GM19035 (cell line): ENCODE results near the gene PTGER1.

Source experiments
- ATAC-seq: cut with Tn5 transposase; IDR thresholded peaks from one replicate; pipeline ENCODE4 v1.9.1; 2021; ENCODE audit not compliant: unreplicated experiment

The PTGER1 gene

DNA sequence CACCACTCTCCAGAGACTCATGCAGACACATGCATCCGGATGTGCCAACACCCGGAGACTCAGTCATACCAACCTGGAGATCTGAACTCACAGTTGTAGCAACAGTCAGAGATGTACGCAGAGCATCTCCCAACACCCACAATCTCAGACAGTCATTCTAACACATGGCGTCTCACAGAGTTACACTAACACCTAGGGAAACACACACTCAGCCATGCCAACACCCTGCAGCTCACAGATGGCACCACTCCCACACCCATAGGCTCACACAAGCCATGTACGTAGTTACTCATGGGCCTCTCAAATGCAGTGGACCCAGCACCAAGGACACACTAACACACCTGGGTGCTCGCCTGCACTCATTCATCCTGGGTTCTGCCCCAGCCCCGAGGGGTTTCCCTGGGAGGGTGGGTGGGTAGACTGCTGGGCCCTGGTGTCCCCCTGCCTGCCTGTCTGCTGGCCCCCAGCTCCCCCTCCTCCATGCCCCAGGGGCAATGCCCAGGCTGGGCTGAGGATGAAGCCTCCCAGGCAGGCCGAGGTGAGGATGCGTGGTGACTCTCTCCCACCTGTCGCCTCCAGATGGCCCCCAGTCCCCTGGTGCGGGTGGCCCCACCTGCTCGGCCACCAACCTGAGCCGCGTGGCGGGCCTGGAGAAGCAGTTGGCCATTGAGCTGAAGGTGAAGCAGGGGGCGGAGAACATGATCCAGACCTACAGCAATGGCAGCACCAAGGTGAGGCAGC, 32.1 kb downstream of the PTGER1 start:
- no peak for ATAC-seq

DNA sequence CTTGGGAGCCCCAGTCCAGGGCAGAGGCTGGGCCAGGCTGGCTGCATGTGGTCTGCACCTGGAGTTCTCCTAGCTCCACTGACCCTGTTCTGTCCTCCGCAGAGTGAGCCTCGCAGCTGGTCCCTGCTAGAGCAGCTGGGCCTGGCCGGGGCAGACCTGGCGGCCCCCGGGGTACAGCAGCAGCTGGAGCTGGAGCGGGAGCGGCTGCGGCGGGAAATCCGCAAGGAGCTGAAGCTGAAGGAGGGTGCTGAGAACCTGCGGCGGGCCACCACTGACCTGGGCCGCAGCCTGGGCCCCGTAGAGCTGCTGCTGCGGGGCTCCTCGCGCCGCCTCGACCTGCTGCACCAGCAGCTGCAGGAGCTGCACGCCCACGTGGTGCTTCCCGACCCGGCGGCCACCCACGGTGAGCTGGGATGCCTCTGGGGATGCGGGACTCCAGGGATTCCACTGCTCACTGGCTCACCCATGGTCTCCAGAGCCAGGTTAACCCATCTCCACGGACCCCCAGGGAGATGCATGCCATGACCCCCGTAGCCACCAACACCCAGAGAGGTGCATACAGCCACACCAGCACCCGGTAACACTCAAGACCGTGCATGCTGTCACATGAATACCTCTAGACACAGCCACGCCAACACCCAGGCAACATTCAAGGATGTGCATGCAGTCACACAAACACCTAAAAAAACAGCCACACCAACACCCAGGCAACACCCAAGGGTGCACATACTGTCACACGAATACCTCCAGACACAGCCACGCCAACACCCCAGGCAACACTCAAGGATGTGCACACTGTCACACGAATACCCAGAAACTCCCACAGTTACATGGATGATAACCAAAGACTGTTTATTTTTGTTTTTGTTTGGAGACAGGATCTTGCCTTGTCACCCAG, 33.9 kb downstream of the PTGER1 start:
- no peak for ATAC-seq

DNA sequence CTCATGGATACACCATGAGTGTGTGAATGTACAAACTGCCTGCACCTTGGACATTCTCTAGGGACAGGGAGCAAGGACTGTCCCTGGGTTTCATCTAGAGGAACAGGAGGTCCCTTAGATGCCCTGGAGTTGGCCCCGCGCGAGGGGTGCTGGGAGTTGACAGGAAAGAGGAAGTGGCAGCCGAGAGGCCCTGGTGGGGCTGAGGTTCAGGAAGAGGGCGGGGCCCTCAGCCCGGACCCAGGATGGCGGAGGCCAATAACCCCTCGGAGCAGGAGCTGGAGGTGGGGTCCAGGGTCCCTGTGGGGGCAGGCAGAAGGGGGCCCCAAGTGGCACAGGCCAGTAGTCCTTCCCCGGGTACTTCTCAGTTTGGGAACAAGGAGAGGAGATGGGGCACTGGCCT, 35.1 kb downstream of the PTGER1 start:
- peak; percentile 85 for ATAC-seq

DNA sequence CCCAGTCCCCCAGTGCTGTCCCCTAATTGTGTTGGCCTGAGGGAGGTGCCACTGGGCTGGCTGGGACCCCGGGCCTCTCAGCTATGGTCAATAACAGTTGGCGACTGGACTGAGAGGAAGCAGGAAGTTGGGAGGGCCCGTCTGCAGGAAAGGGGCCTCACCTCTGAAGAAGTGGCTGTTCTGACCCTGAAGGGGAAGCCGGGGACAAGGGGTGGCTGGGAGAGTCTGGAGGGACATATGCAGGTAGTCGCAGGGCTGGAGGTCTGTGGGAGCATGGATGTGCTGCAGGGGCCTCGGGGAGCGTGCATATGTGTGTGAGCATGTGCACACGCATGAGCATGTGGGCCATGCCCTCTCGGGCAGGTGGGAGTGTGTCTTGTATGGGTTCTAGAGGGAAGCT, 36.1 kb downstream of the PTGER1 start:
- ATAC-seq: no peak

DNA sequence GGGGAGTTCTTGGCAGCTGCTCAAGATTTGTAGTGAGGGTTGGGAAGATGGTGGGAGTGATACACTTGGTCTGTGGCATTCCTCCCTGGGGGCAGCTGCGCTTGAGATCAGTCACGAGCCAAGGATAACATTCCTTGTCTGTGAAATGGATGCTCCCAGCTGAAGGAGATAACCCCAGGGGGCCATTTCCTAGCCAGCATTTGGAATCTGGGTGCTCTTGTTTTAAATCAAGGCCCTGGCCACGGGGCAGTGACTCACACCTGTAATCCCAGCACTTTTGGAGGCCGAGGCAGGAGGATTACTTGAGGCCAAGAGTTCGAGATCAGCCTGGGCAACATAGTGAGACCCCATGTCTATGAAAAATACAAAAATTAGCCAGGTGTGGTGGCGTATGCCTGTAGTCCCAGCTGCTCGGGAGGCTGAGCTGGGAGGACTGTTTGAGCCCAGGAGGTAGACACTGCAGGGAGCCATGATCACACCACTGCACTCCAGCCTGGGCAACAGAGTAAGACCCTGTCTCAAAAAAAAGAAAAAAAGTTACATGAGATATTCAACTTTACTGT, 37.5 kb downstream of the PTGER1 start:
- ATAC-seq: no peak

DNA sequence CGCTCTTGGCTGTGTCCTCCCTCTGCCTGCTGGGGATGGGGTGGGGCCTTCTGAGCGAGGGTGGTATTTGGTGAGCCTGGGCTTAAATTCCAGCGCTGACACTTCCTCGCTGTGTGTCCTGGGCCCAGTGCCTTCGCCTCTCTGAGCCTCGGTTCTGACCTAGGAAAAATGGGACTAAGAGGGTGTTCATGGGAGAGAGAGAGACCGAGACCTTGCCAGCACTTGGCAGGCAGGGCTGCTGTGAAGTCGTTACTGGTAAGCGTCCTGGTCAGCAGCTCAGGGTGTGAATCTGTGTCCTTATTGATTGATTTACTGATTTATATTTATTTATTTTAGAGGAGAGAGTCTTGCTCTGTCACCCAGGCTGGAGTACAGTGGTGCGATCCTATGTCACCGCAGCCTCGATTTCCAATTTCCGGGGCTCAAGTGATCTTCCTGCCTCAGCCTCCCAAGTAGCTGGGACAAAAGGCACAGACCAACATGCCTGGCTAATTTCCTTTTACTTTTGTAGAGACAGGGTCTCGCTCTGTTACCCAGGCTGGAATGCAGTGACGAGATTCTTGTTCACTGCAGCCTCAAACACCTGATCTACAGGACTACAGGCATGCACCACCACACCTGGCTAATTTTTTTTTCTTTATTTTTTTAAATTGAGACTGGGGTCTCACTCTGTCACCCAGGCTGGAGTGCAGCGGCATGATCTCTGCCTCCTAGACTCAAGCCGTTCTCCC, 39.7 kb downstream of the PTGER1 start:
- ATAC-seq: no peak

DNA sequence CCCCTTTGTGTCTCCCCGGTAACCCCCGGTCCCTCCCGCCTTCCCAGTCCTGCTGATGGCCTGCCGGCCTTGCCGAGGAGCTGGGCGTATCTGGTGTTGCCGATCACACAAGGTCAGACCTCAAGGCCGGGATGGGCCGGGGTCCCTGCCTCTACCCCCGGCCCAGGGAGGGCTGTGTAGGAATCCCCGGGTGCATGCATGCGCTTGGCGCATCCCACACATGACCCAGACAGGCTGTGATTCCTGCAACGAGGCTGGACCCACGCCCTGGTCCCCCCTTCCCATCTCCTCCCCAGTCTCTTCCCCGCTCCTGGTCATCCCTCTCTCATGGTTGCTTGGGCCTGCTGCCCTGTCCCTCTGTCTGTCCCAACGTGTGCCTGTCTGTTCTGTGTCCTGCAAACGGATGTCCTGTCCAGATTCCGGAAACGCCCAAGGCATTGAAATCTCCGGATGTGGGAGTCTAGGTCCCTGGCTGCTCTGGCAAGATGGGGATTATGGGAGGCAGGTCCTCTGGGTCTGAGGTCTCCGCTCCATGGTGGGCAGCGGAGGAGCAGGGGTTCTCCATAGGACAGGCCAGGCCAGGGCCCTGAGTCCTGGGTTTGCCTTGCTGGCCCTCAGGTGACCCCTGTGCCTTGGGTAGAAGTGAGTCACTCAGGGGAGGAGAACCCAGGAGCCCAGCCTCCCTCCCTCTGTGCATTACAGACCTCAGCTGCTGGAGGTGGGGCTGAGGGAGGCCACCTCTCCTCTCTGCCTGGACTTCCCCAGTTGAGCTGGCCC, 40.4 kb downstream of the PTGER1 start:
- ATAC-seq: no peak

DNA sequence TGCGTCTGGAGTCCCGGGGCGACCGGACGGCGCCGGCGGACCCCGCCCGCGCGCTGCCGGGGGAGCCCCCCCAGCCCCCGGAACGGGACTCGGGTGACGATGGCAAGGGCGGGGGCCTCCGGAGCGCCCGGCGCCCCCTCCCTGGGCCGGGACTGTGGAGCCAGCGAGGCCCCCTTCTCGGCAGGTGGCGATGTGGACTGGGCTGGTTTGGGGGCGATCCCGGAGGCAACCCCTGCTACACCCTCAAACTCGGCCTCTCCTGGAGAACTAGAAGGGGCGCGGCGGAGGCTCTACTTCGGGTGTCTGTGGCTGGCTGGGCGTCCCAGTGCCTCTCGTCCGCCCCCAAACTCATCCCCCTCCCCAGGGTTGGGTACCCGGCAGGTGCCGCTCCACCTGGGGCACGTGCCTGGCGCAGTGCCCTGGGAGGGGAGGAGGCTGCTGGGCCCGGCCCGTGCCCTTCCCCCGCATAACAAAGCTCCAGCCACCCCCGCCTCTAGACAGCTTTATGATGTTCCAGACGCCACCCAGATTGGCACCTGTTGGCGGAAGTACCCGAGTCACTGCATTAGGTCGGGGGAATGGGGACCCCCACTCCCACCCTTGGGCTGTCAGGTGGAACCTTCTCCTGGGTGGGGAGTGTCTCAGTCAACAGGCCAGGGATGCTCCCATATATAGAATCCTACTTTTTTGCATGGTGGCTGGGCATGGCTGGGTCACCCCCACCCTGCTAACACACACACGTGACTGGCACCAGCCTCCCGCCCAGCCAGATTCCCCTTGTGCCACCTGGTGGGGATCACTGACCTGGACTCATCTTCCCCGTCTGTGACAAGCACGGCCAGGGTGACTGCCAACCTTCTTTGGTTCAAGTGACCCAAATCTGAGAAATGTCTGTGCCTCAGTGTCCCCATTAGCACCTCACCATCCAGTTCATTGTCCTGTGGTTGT, 41.3 kb downstream of the PTGER1 start:
- peak; percentile 31 for ATAC-seq

DNA sequence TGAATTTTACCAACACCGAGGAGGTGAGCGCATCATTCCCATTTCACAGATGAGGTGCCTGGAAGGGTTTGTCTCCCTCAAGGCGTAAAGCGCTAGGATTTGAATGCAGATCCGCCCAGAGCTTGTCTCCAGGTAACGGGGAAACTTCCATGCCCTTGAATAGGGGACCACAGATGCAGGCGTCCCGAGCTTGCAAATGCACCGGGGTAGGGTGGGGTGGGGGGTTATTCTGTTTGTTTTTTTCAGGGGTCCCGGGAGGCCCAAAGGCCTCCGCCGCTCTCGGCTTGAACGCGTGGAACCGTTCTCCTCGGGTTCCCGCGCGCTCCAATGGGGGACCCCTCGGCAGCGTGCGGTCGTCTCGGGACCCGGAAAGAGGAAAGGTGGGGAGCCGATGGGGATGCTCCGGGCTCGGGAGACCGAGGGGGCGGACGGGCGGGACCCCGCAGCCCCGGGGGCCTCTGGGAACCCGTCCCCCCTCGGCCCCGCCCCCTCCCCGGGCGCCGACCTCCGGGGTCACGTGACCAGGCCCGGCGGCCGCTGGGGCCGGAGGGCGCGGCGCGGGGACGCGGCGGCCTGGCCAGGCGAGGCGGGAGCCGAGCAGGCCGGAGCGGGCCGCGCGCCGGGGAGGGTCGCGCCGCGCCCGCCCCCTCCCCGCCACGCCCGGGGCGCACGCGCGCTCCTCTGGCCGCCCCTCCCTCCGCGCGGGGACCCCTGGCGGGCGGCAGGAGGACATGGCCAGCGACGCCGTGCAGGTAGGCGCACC, 42.2 kb downstream of the PTGER1 start, which contains the start of gene PKN1:
TSS of gene PKN1 (plus strand) at position 516 of the 763 bp plus-strand sequence. CDS start at position 732, 216 bp downstream.
- ATAC-seq: peak; percentile 65

DNA sequence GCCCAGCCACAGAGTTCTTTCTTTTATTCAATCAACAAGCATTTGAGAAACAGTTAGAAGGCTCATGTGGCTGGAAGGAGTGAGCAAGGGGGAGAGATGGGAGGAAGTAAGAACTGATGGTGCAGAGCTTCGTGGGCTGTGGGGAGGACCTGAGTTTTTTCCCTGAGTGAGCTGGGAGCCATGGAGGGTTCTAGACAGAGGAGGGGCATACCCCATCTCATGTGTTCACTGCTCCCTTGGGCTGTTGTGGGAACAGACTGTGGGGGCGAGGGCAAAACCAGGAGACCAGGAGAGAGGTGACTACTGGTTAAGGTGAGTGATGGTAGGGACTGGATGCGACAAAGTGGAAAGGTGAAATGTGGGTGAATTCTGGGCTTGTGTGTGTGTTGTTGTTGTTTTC, 44.4 kb downstream of the PTGER1 start:
- ATAC-seq: no peak

DNA sequence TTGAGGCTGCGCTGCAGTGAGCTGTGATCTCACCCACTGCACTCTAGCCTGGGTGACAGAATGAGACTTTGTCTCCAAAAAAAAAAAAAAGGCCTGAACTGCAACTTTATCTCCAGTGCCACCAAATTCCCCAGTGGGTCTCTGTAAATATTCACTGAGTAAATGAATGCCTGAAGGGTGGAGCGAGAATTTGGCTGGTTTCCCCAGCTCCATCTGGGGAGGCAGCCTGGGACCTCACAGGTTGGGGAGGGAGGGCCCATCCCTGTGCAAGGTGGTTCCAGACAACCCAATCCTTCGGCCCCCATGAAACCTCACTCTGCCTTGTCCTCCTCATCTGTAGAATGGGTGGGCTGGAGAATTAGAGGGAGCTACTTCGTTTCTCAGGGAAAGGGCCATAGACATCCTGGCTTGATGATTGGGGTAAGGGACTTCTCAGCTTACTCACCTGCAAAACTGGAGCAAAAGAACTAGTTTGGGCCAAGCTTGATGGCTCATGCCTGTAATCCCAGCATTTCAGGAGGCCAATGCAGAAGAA, 46.2 kb downstream of the PTGER1 start:
- no peak for ATAC-seq

DNA sequence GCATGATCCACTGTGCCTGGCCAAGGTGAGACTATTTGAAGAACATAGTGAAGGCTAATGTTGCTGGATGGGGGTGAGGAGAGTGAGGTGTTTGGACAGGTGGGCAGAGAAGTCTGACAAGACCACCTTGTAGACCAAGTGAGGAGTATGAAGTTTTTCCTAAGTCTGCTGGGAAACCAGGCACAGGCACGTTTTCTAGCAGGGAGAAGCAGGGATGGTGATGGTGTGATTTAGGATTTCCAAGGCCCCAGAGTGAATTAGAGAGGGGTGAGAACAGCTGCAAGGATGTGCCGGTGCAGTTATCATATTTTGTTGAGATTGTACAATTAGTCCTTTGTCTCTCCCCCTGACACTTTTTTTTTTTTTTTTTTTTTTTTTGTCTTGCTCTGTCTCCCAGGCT, 47.7 kb downstream of the PTGER1 start:
- no peak for ATAC-seq

DNA sequence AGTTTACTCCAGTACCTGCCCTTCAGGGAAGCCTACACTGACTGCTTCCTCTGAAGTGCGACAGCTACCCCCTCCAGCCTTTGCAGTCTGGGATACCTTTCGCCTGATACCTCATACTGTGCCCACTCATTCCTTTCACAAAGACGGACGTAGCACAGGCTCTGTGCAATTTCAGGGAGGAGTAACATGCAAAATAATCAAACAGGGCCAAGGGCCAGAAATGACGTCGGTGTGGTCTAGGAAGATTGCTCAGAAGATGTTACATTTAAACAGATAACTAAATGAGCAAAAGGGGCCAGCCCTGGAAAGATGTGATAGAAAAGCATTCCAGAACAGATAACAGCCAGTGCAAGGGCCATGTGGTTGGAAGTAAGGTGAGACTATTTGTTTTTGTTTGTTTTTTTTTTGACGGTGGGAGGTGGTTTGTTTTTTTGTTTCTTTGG, 49.4 kb downstream of the PTGER1 start:
- no peak for ATAC-seq
